DMS53 treated with DMSO at 0.1 percent for 48 hours (cell line): Measurements from ENCODE around the gene NTRK3.
"Not testable (repeated sequence)": the region's sequence is repeated elsewhere in the genome, so short reads cannot be mapped to it uniquely, and the experiment has no call there.

ENCODE experiments used
- DNase-seq: peaks from one replicate; lab custom pipeline; 2025; ENCODE audit not compliant: unreplicated experiment; lab: John Stamatoyannopoulos, UW

NTRK3 gene

DNA sequence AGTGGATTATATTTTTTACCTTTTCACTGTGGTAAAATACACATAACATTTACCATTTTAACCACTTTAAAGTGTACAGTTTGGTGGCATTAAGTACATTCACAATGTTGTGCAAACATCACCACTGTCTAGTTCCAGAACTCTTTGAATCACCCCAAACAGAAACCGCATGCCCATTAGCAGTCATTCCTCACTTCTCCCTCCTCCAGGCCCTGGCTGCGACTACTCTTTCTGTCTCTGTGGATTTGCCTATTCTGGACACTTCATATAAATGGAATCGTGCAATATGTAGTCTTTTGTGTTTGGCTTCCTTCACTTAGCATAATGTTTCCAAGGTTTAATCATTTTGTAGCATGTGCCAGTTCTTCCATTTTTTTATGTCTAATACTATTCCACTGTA is 409.8 kb downstream of the NTRK3 start:
- no peak for DNase-seq

DNA sequence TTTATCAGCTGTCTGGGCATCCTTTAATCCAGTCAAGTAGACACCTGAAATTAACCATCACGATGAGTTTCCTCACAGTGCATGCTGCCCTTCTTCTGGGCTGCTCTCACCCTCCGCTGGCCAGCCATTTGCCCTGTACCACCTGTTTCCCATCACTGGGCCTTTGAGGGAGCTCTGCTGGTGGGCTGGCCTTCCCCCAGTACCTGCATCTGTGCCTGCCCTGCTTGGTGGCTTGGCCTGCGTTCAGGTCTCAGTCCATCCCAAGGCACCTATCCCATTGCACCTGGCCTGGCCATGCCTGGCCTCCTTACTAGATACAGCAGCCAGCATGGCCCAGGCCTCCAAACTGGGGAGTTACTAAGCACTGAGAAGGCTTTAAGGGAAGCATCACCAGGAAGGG is 413.2 kb downstream of the NTRK3 start:
- no peak for DNase-seq

DNA sequence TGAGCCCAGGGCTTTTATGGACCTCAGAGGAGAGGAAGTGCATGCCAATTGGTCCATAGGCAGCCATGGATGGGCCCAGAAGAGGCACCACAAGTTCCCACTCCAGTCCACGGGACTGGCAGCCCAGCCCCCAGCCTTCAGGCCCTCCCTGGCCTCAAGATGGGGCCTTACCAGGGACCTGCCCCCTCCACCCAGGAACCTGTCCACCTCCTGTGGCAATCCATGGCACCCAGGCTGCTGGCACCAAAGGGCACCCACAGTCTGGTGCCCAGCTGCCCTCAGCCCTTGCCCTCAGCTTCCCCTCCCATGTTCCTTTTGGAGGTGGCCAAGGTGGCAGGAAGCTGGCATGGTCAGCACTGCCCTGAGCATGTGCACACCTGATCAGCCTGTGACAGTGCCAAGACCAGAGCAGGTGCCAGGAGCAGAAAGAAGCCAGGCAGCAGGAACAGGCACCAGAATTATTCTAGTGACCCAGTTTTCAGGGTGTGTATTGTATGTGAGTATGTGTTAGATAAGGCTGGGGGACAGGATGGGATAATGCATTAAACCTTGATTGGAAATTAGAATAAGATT is 415.0 kb downstream of the NTRK3 start:
- no peak for DNase-seq

- DNase-seq = not testable (repeated sequence)
Measured at GRCh38 chr15:87835830-87836229, 420.7 kb downstream of the NTRK3 start.

- not testable (repeated sequence) for DNase-seq
Measured at GRCh38 chr15:87833333-87833732, 423.2 kb downstream of the NTRK3 start.

DNA sequence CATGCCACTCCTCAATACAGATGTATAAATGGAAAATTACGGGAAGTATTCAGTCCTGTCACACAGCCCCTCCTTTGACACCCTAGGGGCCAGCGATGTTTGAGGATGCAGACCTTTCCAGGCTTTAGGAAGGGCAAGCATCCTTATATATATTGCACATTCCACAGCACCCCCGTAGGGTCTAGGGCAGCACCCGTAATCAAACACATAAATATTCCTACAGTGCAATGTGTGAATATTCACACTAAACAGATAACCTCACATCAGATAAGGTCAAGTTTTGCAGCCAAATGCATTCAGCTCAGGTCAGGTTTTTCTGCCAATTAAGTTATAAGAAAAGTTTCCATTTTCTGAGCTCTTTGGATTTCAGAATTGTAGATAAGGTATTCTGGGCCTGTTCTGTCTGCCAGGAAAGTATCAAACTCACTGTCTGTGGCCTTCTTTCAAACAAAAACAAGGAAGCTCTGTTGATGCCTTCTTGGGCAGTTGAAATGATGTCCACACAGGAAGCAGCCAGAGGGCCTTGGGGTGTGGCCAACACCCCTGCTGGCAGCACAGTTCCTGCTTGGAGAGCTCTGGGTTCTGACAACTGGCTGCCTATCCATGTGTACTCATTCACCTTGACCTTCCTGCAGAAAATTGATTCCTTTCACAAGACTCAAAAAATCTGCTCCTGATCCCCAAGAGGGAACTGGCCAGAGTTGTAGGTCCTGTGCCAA is 427.0 kb downstream of the NTRK3 start:
- DNase-seq = no peak

- no peak for DNase-seq
Measured at GRCh38 chr15:87828608-87829007, 427.9 kb downstream of the NTRK3 start.

- DNase-seq = no peak
Measured at GRCh38 chr15:87827131-87827530, 429.4 kb downstream of the NTRK3 start.

DNA sequence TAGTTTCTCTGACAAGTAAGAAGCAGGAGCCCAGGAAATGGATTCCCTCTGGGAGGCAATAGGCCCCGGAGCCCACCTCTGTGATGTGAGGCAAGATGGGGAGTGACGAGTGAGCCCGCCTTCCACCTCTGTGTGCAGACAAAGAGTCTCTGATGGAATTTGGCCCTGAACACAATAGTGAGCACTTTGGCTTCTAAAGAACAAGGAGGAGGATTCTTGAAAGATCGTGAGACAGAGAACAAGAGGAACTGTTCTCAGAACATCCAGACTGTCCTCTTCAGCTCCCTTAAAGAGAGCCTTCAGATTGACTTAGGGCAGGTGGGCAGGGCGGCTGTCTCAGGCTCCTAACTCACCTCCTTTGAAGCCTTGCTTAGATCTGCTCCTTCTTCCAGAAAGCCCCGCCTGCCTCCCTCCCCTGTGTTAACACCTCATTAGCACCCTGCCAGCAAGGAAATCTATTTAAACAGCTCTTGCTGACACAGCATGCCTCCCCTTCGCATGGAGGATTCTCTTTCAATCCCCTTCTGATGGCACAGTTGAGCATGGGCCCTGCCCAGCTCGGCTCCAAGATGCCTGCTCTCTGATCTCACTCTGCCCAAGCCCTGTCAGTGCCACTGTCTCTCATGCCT is 430.3 kb downstream of the NTRK3 start:
- no peak for DNase-seq

DNA sequence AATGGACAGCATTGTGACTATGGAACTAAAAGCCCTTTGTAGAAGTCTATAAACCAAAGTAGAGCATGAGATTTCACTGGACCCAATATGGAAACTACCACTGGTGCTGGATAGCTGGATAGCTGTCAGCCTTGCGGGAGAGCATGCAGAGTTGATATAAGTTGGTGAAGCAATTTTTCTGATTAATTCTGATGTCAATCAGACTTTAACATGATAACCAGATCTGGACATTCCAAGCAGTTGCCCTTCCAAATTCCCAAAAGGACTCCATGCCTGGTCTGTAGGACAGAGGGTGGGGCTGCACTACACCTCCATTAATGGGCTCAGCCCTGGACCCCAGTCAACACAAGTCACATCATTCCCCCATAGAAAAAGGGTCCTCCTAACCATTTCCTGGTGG is 437.8 kb downstream of the NTRK3 start:
- DNase-seq = no peak

GRCh38 chr15:87817553-87817952 is 439.0 kb downstream of the NTRK3 start:
- no peak for DNase-seq

DNA sequence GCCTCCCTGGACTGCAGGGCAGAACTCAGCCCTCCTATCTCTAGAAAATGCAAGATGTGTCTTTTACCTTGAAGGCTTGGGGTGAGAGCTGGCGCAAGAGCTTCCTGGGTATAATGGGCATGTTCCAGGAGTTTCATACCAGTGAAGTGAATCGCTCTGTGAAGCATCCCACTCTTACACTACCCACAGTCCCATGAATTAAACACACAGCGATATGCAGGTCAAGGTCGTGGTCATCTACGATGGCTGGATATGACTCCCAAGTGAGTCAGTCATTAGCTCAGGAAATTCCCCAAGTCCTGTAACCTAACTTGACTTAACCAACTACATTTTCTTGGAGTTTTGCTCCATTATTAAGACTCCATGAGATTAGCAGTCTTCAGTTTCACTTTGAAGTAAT is 439.7 kb downstream of the NTRK3 start:
- DNase-seq = no peak

GRCh38 chr15:87816016-87816415 is 440.5 kb downstream of the NTRK3 start:
- DNase-seq = no peak
